ENCODE results near the gene GPR150. TPM values are rescaled to one million over a fixed set of nuclear protein-coding genes. Genes with fewer than 3 reads are reported as not detected.

Gene GPR150
- total and polyA plus RNA-seq, 2 of the 13 experiments (the other 11 are each of a cell fraction or from before 2014, with no cell fraction given) = 0.03 TPM; not detected in 1

- TF ChIP-seq PBX3 (CRISPR knock-in tag; IDR thresholded peaks at IDR 0.05; ENCODE audit: borderline replicate concordance) = 0 out of 2 replicates have a peak, but pooled peaks have one; percentile 34
- peak; percentile 70; the same call in 1 of the 2 replicates for TF ChIP-seq ZNF232 (CRISPR knock-in tag; IDR thresholded peaks at IDR 0.05; ENCODE audit: borderline replicate concordance)
- TF ChIP-seq CHD2 (IDR thresholded peaks at IDR 0.05; ENCODE audit: low read depth, low read length) = no peak
- peak; percentile 27; the same call in 1 of the 2 replicates for TF ChIP-seq ZNF652 (CRISPR knock-in tag; IDR thresholded peaks at IDR 0.05; ENCODE audit: borderline replicate concordance, low read depth)
- TF ChIP-seq RELA (CRISPR knock-in tag; IDR thresholded peaks at IDR 0.05) = peak; percentile 74; the same call in 1 of the 2 replicates
- TF ChIP-seq PHF5A (CRISPR knock-in tag; IDR thresholded peaks at IDR 0.05; ENCODE audit: low read depth, unreplicated experiment) = peak; percentile 72
- TF ChIP-seq NCOR1 (IDR thresholded peaks at IDR 0.05; ENCODE audit: borderline replicate concordance, low read length) = no peak
- TF ChIP-seq ATM (IDR thresholded peaks at IDR 0.05; ENCODE audit: borderline replicate concordance) = no peak
- TF ChIP-seq IRF1 (CRISPR knock-in tag; IDR thresholded peaks at IDR 0.05; ENCODE audit: low read depth) = no peak
- TF ChIP-seq KDM3A (CRISPR knock-in tag; IDR thresholded peaks at IDR 0.05; ENCODE audit: low read depth) = peak; percentile 96; the same call in 1 of the 2 replicates
- TF ChIP-seq ARNTL (CRISPR knock-in tag; IDR thresholded peaks at IDR 0.05) = peak; percentile 94
- peak; percentile 89 for TF ChIP-seq ELF1 (CRISPR knock-in tag; IDR thresholded peaks at IDR 0.05)
- peak; percentile 75 for TF ChIP-seq NKX3-1 (CRISPR knock-in tag; IDR thresholded peaks at IDR 0.05)
- TF ChIP-seq RFXAP (CRISPR knock-in tag; IDR thresholded peaks at IDR 0.05; ENCODE audit: borderline replicate concordance) = no peak
- TF ChIP-seq NONO (IDR thresholded peaks at IDR 0.05) = no peak
- peak; percentile 89 for TF ChIP-seq NONO (CRISPR knock-in tag; conservative IDR thresholded peaks at IDR 0.05)
- peak; percentile 89 for TF ChIP-seq PHF21A (CRISPR knock-in tag; IDR thresholded peaks at IDR 0.05)
- TF ChIP-seq ZNF180 (CRISPR knock-in tag; IDR thresholded peaks at IDR 0.05; ENCODE audit: borderline replicate concordance, low read depth) = no peak
- peak; percentile 39; the same call in 1 of the 2 replicates for TF ChIP-seq ZNF775 (CRISPR knock-in tag; IDR thresholded peaks at IDR 0.05; ENCODE audit: borderline replicate concordance)
- TF ChIP-seq ZNF616 (CRISPR knock-in tag; IDR thresholded peaks at IDR 0.05; ENCODE audit: low read depth) = 0 out of 2 replicates have a peak, but pooled peaks have one; percentile 49
- no peak for TF ChIP-seq FOXP1 (IDR thresholded peaks at IDR 0.05)
- peak; percentile 34; the same call in 1 of the 2 replicates for TF ChIP-seq FOXP1 (CRISPR knock-in tag; IDR thresholded peaks at IDR 0.05)
- peak; percentile 43 for TF ChIP-seq AGO2 (optimal IDR thresholded peaks at IDR 0.05; ENCODE audit: low read depth, low read length)
- TF ChIP-seq HMG20B (CRISPR knock-in tag; conservative IDR thresholded peaks at IDR 0.05) = peak; percentile 63; the same call in 1 of the 2 replicates
- TF ChIP-seq RAD21 (CRISPR knock-in tag; IDR thresholded peaks at IDR 0.05) = peak; percentile 32; the same call in 1 of the 2 replicates
- TF ChIP-seq POGZ (CRISPR knock-in tag; IDR thresholded peaks at IDR 0.05) = peak; percentile 98
- TF ChIP-seq CC2D1A (CRISPR knock-in tag; IDR thresholded peaks at IDR 0.05) = no peak
- TF ChIP-seq TOPORS (CRISPR knock-in tag; IDR thresholded peaks at IDR 0.05) = peak; percentile 65; the same call in 1 of the 2 replicates
- TF ChIP-seq MYC (CRISPR knock-in tag; IDR thresholded peaks at IDR 0.05; ENCODE audit: borderline replicate concordance) = peak; percentile 83
- peak; percentile 81 for TF ChIP-seq XRCC5 (optimal IDR thresholded peaks at IDR 0.05; ENCODE audit: low read length)
- TF ChIP-seq ISX (CRISPR knock-in tag; conservative IDR thresholded peaks at IDR 0.05) = peak; percentile 71; the same call in 1 of the 2 replicates
- peak; percentile 64; the same call in 1 of the 2 replicates for TF ChIP-seq FOXC1 (CRISPR knock-in tag; IDR thresholded peaks at IDR 0.05; ENCODE audit: borderline replicate concordance)
These were observed 26.9 kb downstream of the GPR150 start, which contains the start of gene RFESD (continued) for GRCh38 chr5:95646569-95647431.
